NCI-H2171 (cell line): ENCODE results near the gene FMO1.
"Not testable (repeated sequence)": the region's sequence is repeated elsewhere in the genome, so short reads cannot be mapped to it uniquely, and the experiment has no call there.

Experiments used
- DNase-seq: peaks from one replicate; lab custom pipeline; 2025; lab: John Stamatoyannopoulos, UW

FMO1 gene

GRCh38 chr1:171279678-171280077, 31.4 kb downstream of the FMO1 start:
- no peak for DNase-seq

- DNase-seq: no peak
These were observed 32.3 kb downstream of the FMO1 start for GRCh38 chr1:171280599-171280998.

GRCh38 chr1:171286032-171286705, 37.9 kb downstream of the FMO1 start:
- no peak for DNase-seq

- DNase-seq: no peak
These were observed 42.3 kb downstream of the FMO1 start for GRCh38 chr1:171290621-171291020.

- DNase-seq: no peak
These were observed 44.5 kb downstream of the FMO1 start for GRCh38 chr1:171292799-171293198.

GRCh38 chr1:171295383-171295782, 47.1 kb downstream of the FMO1 start:
- not testable (repeated sequence) for DNase-seq

GRCh38 chr1:171295821-171296220, 47.5 kb downstream of the FMO1 start:
- no peak for DNase-seq

- DNase-seq: no peak
These were observed 48.6 kb downstream of the FMO1 start for GRCh38 chr1:171296897-171297296.

GRCh38 chr1:171298696-171299095, 50.4 kb downstream of the FMO1 start:
- no peak for DNase-seq

- no peak for DNase-seq
These were observed 51.0 kb downstream of the FMO1 start for GRCh38 chr1:171299342-171299741.

GRCh38 chr1:171300401-171300800, 52.1 kb downstream of the FMO1 start:
- DNase-seq: no peak

GRCh38 chr1:171310661-171311087, 62.4 kb downstream of the FMO1 start:
- no peak for DNase-seq

GRCh38 chr1:171311771-171312558, 63.7 kb downstream of the FMO1 start:
- DNase-seq: no peak

- no peak for DNase-seq
These were observed 65.1 kb downstream of the FMO1 start for GRCh38 chr1:171313319-171313834.

- DNase-seq: peak; percentile 27
These were observed 65.6 kb downstream of the FMO1 start, which contains the start of gene FMO4 for GRCh38 chr1:171313835-171314320. Gene FMO4 (plus strand): TSS chr1:171314183. CDS start chr1:171319826, 5,643 bp downstream.

GRCh38 chr1:171329251-171329650, 81.0 kb downstream of the FMO1 start:
- no peak for DNase-seq

GRCh38 chr1:171334024-171334640, 85.8 kb downstream of the FMO1 start:
- DNase-seq: no peak
